GM21381 (cell line): ENCODE data around the gene DCXR.

Source experiments
- ATAC-seq: cut with Tn5 transposase; IDR thresholded peaks from one replicate; pipeline ENCODE4 v1.9.1; 2021; ENCODE audit warnings: mild to moderate bottlenecking, moderate library complexity; ENCODE audit not compliant: unreplicated experiment

Gene DCXR

DNA sequence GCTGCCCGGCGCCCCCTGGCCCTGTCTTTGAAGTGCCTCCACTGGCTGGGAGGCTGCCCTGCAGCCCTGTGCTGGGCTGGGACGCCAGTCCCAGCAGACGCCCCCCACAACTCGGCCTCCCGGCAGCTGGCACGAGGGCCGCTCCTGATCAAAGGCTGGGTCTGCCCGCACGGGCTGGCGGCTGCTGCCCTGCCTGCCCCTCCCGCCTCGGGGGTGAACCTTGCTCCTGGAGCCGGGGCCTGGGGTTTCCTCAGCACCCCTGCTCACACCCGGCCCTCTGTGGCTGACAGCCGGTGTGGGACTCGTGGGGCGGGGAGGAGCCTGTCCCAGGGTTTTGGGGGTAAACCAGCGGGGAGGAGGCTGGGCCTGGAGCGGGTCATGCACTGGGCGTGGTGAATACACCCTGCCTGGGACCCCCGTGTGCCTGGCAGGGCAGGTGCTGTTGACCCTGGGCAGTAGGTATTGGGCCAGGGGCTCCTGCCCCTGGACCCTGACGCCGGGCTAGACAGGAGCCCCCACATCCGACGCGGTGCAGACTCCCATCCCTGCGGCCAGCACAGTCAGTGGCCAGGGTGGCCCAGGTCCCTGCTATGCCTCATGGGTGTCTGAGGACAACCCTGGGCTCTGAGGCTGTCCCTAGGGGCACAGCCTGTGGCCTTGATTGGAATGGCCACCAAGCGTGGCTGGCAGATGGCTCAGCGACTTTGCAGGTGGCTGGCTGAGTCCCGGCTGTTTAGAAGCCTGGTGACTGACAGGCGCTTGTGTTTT is 36.5 kb downstream of the DCXR start:
- no peak for ATAC-seq

GRCh38 chr17:81999976-82000802 is 37.3 kb downstream of the DCXR start:
- ATAC-seq = no peak

DNA sequence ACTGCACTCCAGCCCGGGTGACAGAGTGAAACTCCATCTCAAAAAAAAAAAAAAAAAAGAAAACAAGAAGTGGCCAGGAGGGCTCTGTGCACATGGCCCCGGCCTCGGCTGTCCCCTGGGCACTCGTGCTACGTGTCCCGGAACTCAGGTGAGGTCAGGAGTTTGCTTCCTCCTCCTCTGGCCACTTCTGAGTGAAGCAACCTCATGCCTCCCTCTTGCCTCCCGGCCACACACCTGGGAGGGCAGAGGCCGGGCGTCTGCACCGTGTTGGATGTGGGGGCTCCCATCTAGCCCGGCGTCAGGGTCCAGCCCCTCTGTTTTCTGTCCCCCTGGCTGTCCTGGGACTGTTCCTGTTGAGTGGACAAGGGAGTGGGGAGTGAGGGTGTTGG is 37.9 kb downstream of the DCXR start:
- no peak for ATAC-seq

DNA sequence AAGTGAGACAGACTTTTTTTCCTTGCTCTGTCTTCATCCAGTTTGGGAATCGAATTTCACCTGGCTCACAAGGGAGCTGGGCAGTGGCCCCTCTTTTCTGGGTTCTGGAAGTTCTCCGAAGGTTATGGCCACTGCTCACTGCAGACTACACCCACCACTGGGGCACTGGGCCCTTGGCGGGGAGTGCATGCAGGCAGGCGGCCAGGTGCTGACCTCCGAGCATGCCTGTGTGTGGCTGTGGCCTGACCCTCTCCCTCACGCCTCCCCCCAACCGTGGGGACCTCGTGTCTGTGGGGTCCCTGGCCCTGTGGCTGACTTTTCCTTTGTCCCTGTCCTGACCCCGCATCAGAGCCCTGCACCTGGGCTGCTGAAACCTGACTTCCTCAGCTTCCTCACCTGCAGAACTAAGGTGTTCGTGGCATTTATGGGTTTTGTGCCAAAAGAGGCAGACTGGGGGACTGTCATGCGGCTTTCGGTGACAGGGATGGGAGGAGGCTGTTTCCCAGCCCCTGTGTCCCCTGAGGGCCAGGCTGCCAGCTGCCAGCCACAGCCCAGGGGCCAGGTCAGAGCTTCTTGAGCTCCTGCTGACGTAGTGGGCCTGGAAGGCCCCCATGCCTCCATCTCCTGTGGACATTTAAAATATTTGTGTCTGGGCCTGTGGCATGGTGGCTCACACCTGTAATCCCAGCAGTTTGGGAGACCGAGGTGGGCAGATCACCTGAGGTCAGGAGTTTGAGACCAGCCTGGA is 38.6 kb downstream of the DCXR start:
- ATAC-seq = no peak

DNA sequence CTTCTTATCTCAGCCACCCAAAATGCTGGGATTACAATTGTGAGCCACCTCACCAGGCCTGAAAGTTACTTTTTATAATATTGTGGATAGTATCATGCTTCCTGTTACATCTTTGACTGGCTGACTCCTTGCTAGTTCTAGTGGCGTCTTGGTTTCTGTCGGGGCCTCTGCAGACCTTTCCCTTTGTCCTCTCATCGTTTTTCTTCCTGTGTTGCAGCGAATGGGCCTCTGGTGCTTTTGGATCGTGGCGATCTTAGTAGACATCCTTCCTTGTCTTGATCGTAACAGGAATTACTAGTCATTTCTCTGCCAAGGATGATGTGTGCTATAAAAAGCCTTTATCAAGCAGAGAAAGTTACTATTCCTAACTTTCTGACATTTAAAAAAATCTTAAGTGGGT is 39.3 kb downstream of the DCXR start:
- ATAC-seq = no peak

- ATAC-seq = no peak
Observed at GRCh38 chr17:81996757-81997441, 40.6 kb downstream of the DCXR start.

DNA sequence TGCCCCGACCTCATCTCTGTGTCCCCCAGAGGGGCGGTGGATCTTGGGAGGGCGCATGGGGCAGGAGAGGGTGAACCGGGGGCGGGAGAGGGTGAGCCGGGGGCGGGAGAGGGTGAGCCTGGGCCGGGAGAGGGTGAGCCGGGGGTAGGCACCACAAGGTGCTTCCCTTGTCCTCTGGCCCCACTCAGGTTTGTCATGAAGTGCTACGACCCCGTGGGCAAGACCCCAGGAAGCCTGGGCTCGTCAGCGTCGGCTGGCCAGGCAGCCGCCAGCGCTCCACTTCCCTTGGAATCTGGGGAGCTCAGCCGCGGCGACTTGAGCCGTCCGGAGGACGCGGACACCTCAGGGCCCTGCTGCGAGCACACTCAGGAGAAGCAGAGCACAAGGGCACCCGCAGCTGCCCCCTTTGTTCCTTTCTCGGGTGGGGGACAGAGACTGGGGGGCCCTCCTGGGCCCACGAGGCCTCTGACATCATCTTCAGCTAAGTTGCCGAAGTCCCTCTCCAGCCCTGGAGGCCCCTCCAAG is 41.2 kb downstream of the DCXR start:
- no peak for ATAC-seq

DNA sequence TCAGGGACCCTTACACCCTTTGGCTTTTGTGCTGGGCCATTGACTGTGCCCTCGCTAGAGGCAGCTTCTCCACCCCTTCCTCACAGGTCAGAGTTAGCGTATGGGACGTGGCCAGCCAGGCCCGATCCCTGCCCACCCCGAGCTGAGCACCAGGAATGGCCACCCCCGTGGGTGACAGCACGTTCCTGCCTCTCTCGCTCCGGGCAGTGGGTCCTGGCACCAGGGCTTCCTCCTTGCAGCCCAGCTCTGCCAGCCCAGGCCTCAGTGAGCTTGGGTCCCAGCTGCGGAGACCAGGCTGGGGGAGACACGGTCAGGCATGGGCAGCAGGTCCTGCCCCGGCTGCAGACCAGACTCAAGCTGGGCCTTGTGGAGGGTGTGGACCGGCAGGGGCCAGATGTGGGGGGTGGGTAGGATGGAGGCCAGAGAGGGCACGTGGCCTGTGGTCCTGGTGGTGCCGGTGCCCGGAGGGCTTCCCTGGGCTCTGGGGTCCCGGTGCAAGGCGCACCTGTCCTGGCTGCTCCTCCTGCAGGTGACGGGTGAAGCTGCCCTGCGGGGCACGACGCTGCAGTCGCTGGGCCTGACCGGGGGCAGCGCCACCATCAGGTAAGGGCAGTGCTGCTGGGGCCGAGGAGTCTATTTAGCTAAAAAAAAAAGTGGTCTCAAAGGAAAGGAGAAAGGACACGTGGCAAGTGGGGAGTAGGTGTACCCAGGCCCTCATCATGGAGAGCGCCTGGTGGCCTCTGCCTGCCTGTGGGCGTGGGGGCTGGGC is 41.9 kb downstream of the DCXR start:
- ATAC-seq = no peak

GRCh38 chr17:81994593-81995462 is 42.7 kb downstream of the DCXR start:
- no peak for ATAC-seq

DNA sequence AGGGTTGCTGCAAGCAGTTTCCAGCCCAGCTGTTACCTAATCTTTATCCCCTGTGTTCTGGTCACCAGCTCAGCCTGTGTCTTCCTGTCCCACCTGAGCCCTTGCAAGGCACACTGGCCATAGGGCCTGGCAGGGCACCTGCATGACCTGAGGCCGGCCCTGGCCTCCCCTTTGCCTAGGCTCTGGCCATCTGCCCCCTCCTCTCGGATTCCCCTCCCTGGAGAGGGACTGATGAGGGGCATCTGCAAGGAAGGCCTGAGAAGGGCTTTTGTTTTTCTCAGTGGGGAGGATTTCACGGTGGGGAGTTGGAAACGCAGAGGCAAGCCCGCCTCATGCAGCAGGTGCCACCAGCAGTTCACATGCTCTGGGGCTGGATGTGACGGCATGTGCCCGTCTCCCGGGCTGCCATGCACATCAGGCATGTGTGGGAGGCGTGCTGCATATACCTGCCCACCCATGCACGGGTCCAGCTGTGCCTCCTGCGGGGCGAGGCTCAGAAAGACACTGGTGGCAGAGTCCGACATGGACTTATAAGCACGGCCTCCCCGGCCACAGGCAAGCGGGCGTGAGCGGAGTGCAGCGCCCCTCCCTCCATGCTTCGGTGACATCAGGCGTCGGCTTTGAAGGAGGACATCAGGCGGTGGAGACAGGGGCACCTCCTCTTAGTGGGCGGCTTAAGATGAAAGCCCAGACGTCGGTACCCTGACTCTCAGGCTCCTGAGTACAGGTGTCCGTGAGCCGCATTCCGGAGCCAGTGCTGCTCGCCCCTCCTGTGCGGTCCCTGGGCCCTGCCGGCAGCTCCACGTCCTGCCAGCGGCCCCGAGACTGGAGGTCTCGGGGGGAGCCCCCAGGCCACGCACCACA is 43.5 kb downstream of the DCXR start:
- ATAC-seq = no peak

DNA sequence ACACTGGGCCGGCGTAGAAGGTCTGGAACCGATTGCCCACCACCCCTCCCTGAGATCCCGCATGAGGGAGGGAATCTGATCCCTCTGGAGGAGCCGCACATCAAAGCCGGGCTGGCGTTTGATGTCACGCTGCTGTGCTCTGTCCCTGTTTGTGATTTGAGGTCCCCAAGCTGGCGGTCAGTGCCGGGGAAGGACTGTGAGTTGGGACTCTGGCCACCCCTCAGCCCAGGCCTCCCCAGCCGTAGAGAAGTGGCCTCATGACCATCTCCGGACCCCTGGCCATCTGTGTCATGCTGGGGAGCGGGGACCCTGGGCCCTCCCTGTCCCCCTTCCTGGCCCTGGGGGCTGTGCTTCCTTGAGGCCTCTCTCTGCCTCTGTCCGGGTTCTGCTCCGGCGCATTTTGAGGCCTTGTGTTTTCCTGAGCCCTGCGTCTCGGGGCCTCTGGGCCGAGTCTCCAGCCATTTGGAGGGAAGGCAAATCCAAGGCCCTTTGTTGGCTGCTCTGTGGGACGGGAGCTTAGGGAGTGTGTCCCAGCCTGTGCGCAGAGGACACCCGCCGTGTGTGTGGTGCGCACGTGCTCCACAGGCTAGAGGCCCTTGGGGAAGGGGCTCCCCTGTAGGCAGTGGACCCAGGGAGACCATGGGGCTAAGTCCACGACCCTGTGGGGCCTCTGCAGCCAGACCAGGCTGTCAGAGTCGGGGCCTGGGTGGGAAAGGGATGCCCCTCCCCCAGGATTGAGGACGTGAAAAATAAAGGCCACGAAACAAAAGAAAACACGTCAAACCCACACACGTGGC is 45.0 kb downstream of the DCXR start:
- ATAC-seq = no peak

GRCh38 chr17:81991684-81992305 is 45.7 kb downstream of the DCXR start:
- ATAC-seq = no peak

DNA sequence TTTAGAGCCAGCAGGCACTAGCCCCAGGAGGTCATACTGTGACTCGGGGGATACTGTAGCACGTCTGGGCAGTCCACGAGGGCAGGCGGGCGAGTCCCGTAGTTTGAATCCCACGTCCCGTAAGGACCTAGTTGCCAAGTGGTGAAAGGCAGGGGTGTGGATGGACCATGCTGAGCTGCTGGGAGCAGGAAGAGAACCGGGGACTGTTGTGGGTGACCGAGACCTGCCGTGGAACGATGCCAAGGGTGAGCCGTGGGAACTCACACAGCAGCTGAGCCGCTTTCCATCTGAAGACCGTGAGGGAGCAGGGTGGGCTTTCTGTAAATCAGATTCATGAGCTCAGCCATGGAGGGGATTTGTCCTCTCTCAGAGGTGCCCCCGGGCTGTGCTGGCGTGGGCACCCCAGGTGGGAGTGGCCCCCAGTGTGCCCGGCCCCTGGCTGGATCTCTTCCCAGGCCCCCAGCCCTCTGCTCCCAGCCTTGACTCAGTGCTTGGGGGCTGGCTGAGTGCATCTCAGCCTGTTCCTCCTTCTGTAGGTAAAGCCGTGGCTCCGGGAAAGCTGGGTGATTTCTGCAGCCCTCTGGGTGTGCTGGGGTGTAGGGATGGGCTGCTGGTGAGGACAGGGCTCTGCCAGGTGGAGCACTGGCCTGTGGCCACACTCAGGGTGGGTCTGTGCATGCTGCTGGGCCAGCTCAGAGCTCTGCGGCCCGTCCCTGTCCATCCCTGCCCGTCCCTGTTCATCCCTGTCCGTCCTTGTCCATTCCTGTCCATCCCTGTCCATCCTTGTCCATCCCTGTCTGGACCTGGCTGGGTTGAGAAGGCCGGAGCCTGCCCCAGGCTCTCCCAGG is 46.4 kb downstream of the DCXR start:
- ATAC-seq = no peak

GRCh38 chr17:81987161-81987770 is 50.2 kb downstream of the DCXR start:
- ATAC-seq = no peak

GRCh38 chr17:81986606-81987005 is 50.9 kb downstream of the DCXR start:
- no peak for ATAC-seq
